Thyroid gland (tissue), 4 donors: ENCODE results near the gene TMA7.

Experiments
- POLR2A ChIP-seq, 2 donors: fragments of 450-650 bp; IDR thresholded peaks; one replicate each; pipeline ENCODE4 v1.6.1; 2017; ENCODE audit warnings: antibody characterized with exemption in 2 of 2, mild to moderate bottlenecking in 2 of 2, moderate library complexity in 1 of 2
- TF ChIP-seq, protein P1 (sequence below), 6 experiments: fragments of 200-600 bp in 3 of 6; fragments of 450-650 bp in 3 of 6; sonication (generic) in 3 of 6; IDR thresholded peaks; one replicate each; pipeline ENCODE4 v1.5.1; 2016 to 2019; ENCODE audit warnings: antibody characterized with exemption in 6 of 6, mild to moderate bottlenecking in 2 of 6, inconsistent platforms in 1 of 6, moderate library complexity in 1 of 6

DNA sequence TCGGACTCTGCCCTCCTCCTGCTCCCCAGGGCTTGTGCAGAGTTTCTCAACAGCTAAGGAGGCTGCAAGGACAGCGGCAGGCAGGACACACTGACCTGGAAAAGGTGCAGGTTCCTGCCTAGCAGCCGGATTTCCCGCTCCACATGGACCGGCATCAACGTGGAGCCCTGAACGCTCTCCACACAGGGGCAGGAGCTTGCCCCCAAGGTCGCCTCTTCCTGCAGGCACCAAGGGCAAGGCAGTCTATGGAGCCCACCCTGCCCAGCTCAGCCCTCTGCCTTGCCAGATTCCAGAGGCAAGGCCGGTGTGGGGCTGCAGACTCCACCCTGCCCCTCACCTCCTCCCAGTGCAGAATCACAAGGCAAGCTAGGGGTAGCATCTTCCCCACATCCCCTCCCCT lies 20.9 kb upstream of the TMA7 start:
- TF ChIP-seq, protein P1, sequence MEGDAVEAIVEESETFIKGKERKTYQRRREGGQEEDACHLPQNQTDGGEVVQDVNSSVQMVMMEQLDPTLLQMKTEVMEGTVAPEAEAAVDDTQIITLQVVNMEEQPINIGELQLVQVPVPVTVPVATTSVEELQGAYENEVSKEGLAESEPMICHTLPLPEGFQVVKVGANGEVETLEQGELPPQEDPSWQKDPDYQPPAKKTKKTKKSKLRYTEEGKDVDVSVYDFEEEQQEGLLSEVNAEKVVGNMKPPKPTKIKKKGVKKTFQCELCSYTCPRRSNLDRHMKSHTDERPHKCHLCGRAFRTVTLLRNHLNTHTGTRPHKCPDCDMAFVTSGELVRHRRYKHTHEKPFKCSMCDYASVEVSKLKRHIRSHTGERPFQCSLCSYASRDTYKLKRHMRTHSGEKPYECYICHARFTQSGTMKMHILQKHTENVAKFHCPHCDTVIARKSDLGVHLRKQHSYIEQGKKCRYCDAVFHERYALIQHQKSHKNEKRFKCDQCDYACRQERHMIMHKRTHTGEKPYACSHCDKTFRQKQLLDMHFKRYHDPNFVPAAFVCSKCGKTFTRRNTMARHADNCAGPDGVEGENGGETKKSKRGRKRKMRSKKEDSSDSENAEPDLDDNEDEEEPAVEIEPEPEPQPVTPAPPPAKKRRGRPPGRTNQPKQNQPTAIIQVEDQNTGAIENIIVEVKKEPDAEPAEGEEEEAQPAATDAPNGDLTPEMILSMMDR (IDR thresholded peaks at IDR 0.05) = no peak
- TF ChIP-seq POLR2A (IDR thresholded peaks at IDR 0.05) = no peak
